ENCODE data around the gene CDH13. TPM values are rescaled to one million over a fixed set of nuclear protein-coding genes. Genes with fewer than 3 reads are reported as not detected.

CDH13 gene
- polyA plus RNA-seq, 3 donors, result 1.0 to 7.7 (median 2.8) TPM

GRCh38 chr16:82935766-82936165, 309.0 kb downstream of the CDH13 start:
- no peak overlapping the region for H3K27ac ChIP-seq (ENCODE audit: low read depth, low read length)
- WGBS, 3 donors, result 60 to 63% (median 61%) methylated on average over 4 of the region's 4 CpGs

- H3K27ac ChIP-seq (ENCODE audit: low read depth, low read length), result no peak overlapping the region
- 27 to 47% (median 39%) methylated on average over 7 of the region's 7 CpGs for WGBS, 3 donors
Observed at GRCh38 chr16:82936941-82937551, 310.3 kb downstream of the CDH13 start.

GRCh38 chr16:82937926-82938520, 311.3 kb downstream of the CDH13 start:
- H3K27ac ChIP-seq (ENCODE audit: low read depth, low read length), result no peak overlapping the region
- WGBS, 3 donors, result 53 to 81% (median 68%) methylated on average over 7 of the region's 7 CpGs

DNA sequence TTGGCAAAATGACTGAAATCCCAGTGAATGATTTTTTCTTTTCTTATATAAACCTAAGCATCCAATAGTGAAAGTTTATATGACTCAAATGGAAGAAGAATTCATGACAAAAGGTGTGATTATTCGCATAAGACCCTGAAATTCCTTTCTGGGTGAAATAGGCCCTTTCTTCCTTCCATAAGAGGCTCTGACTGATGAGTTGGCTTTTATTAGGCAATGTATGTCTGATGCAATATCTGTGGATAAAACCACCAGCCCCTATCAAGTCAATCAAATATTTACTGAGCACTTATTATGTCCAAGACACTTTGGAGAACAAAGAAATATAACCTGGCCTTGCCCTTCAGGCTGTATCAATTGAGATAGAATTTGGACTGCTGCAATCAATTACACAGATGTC, 316.6 kb downstream of the CDH13 start:
- 88 to 94% (median 90%) methylated on average over 1 of the region's 1 CpG for WGBS, 3 donors

GRCh38 chr16:82945420-82946101, 318.8 kb downstream of the CDH13 start:
- 70 to 72% (median 71%) methylated on average over 12 of the region's 12 CpGs for WGBS, 3 donors

More for the DNA sequence above, 316.6 kb downstream of the CDH13 start:
- no peak overlapping the region for H3K27ac ChIP-seq (ENCODE audit: low read depth, low read length)

DNA sequence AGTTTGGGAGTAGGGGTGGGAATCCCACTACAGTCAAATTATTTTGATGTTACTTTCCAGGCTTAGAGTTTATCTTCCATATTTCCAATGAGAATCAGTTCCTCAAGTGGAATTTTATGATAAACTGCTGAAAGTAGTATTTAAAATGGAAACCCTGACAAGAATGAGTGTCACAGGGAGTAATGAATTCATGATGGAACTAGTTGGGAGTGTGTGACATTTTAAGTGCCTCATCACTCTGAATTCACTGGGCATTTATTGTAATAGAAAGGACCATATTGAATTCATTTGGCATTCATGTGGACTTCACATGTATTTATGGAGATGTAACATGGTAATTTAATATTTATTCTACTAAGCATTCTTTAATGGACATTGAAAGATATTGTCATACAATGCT, 320.9 kb downstream of the CDH13 start:
- no peak overlapping the region for H3K27ac ChIP-seq (ENCODE audit: low read depth, low read length)

More at GRCh38 chr16:82945420-82946101, 318.8 kb downstream of the CDH13 start:
- H3K27ac ChIP-seq (ENCODE audit: low read depth, low read length), result no peak overlapping the region

DNA sequence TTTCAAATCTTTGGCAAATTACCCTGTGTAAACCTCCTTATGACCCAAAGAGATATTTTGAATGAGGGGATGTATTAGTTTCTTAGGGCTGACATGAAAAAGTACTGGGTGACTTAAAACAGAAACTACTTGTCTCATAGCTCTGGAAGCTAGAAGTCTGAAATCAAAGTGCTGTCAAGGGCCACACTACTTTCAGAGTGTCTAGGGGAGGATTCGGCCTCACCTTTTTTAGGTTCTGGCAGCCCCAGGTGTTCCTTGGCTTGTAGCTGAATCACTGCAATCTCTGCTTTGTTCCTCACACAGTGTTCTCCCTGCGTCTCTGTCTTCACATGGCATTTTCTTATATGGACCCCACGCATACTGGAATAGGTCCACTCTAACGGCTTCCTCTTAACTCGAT, 322.2 kb downstream of the CDH13 start:
- H3K27ac ChIP-seq (ENCODE audit: low read depth, low read length), result no peak overlapping the region
- 64 to 72% (median 71%) methylated on average over 5 of the region's 5 CpGs for WGBS, 3 donors

DNA sequence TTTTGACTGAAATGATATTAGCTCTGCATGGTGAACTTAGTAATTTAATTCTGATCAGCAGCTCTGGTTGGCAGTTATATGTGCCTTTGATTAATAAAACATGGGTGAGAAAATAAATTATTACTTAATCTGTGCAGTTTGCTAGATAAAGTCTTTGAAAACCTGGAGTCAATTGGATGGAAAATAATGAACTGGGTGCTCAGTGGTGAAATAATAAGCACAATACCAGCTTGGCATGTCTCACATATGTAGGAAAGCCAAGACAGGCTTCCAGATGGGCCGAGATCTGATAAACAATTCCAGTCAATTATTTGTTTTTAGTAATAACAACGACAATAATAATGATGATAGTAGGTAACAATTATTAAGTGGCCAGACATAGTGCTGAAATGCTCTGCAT, 326.7 kb downstream of the CDH13 start:
- no peak overlapping the region for H3K27ac ChIP-seq (ENCODE audit: low read depth, low read length)
- WGBS, 3 donors, result 68 to 82% (median 78%) methylated on average over 2 of the region's 2 CpGs

DNA sequence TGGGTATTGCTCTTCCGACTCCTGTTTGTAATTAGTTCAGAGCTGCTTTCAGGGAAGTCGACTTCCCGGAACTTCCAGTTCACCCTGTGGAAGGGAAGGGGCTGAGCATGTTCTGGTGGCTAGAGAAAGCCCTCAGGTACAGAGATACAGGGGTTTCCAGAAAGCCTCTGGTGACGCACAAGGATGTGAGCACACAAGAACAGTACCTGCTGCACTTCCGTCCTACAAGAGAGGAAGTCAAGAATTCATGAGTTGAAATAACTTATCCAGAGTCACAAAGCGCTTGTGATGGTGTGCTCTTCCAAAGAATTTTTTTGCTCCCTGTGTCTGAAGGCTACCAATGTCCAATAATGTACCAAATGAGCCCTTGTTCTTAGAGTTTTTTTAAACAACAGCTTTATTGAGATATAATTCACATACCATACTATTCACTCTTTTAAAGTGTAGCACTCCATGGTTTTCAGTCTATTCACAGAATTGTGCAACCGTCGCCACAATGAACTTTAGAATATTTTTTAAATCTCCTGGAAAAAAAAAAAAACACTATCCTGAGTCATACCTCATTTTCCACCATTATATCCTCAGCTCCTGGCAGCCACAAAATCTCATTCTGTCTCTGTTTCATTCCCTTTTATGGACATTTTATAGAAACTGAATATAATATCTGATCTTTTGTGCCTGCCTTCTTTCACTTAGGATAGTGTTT, 327.6 kb downstream of the CDH13 start:
- 70 to 82% (median 78%) methylated on average over 8 of the region's 8 CpGs for WGBS, 3 donors

DNA sequence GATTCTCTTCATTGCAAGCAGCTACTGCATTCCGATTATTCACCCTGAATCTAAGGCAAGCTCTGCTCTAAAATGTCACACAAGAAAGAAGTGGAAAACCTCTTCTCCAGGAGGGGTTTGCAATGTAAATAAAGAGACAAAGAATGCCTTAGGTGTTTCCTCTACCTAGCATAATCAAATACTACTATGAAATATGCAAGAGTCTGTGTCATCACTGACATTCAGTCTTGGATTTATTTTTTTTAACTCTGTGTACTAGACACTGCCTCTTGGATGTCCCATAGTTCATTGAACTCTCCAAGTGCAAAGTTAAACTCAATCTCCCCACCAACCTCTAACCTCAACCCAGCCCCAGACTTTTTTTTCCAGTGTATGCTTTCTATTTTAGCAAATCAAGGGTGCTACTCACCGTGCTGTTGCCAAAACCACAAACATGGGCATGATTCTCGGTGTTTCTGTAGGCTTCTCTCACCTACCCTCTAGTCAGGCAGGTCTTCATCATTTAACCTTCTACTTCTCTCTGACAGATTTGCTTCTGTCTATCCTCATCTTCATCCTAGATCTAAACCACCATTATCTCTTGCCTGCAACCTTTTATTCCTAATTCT, 329.1 kb downstream of the CDH13 start:
- 56 to 81% (median 72%) methylated on average over 3 of the region's 3 CpGs for WGBS, 3 donors
- no peak overlapping the region for H3K27ac ChIP-seq (ENCODE audit: low read depth, low read length)

More for the DNA sequence above, 327.6 kb downstream of the CDH13 start:
- H3K27ac ChIP-seq (ENCODE audit: low read depth, low read length), result no peak overlapping the region

GRCh38 chr16:82957212-82957611, 330.4 kb downstream of the CDH13 start:
- WGBS, 3 donors, result 62 to 85% (median 82%) methylated on average over 3 of the region's 3 CpGs
- H3K27ac ChIP-seq (ENCODE audit: low read depth, low read length), result no peak overlapping the region

DNA sequence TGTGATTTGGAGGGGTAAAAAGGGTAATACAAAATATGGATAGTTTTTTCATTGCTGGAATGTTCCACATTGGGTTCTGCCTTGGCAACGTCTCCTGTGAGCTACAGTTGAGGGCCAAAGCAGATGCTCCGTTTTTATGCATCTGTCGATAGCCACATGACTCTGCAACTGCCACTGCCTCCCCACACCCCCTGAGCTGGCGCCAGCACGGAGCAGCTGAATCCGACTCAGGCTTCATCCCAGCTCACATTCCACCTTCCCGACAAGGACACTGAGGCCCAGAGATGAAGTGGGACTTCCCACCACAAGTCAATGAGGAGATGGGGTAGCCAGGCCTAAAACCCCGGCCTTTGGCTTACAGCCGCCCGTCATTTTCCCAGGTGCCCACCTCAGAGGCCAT, 334.1 kb downstream of the CDH13 start:
- no peak overlapping the region for H3K27ac ChIP-seq (ENCODE audit: low read depth, low read length)
- 84 to 93% (median 92%) methylated on average over 10 of the region's 10 CpGs for WGBS, 3 donors

DNA sequence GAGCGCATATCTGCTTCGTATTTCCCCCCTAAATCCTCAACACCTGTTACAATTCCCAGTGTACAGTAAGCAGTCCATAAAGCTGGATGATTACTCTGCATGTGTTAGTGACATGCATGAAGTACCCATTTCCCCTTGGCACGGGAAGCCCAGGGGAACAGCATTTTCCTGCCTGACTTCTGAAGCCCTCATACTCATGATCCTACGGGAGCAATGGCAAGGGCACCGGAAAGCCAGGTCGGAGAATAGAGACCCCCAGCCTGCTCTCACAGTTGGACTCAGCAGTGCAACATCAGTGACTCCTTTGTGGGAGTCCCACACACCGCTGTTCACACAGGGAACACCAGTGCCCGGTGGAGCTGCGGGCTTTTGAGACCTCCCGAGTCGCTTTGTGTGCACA, 336.9 kb downstream of the CDH13 start:
- 70 to 84% (median 84%) methylated on average over 11 of the region's 11 CpGs for WGBS, 3 donors
- no peak overlapping the region for H3K27ac ChIP-seq (ENCODE audit: low read depth, low read length)

DNA sequence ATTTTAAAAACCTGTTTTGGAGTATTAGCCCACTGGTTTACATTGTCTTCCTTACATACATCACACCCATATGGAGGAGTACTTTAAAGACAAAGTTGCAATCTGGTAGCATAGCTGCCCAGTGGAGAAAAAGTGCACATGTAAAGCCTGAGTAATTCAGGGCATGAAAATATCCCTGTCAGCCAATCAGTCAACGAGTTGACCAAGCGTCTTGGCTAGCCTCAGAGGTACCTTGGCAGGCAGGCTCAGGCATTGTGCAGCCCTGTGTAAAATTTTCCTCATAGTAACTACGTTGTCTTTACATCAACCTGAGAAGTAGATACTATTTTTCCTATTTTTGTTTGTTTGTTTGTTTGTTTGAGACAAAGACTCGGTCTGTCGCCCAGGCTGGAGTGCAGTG, 339.0 kb downstream of the CDH13 start:
- 79 to 89% (median 88%) methylated on average over 5 of the region's 5 CpGs for WGBS, 3 donors
- no peak overlapping the region for H3K27ac ChIP-seq (ENCODE audit: low read depth, low read length)

DNA sequence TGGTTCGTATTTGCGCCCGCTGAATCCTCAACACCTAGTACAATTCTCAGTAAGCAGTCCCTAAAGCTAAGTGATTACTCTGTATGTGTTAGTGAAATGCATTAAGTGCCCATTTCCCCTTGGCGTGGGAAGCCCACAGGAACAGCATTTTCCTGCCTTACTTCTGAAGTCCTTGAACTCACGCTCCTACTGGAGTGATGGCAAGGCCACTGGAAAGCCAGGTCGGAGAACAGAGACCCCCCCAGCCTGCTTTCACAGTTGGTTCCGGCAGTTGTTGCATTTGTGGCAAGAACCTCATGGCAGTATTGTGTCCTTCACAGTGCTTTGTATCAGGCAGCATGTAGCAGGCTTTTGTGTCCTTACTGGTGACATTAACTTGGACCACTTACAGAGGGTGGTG, 340.7 kb downstream of the CDH13 start:
- WGBS, 3 donors, result 73 to 84% (median 76%) methylated on average over 7 of the region's 7 CpGs
- H3K27ac ChIP-seq (ENCODE audit: low read depth, low read length), result no peak overlapping the region

DNA sequence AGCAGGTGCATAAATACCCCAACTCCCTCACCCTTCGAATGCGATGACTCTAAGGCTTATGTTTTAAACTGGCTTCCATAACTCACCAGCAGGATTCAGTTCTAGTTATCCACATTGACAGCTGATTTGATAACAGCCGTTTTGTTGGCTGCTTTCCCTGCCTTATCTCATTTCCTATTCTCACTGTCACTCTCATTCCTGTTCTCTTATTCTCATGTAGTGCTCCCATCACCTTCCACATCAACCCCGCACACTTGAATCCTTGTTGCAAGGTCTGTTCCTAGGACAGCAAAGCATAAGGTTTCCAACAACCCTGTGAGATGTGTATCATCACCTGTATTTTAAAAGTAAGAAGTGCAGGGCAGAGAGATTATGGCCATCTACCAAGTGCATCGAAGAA, 344.4 kb downstream of the CDH13 start:
- H3K27ac ChIP-seq (ENCODE audit: low read depth, low read length), result no peak overlapping the region
- WGBS, 3 donors, result 74 to 77% (median 75%) methylated on average over 5 of the region's 5 CpGs

DNA sequence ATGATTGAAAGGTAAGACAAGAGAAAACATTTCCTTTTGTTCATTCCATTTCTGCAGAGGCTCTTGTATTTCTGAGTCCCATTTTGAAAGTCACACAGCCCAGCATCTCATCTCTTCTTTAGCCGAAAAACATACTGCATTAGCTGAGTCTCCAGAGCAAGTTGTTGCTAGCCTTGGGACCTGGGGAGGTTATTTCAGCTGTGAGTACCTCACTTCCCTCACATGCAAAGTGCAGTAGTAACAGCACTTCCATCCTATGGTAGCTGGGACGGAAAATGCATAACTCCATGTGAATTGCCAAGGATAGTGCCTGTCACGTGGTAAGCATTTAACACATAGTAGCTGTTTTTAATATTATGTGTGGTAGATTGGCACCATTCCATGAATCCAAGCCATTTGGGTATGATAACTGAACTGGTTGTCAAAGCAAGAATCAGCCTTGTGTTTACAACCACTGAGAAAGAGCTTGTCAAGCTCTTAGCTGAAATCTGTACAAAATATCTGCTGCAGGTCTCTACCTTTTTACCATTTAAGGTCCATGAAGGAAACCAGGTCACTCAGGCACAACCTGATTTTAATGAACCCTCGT, 345.7 kb downstream of the CDH13 start:
- no peak overlapping the region for H3K27ac ChIP-seq (ENCODE audit: low read depth, low read length)
- 59 to 77% (median 63%) methylated on average over 4 of the region's 4 CpGs for WGBS, 3 donors

DNA sequence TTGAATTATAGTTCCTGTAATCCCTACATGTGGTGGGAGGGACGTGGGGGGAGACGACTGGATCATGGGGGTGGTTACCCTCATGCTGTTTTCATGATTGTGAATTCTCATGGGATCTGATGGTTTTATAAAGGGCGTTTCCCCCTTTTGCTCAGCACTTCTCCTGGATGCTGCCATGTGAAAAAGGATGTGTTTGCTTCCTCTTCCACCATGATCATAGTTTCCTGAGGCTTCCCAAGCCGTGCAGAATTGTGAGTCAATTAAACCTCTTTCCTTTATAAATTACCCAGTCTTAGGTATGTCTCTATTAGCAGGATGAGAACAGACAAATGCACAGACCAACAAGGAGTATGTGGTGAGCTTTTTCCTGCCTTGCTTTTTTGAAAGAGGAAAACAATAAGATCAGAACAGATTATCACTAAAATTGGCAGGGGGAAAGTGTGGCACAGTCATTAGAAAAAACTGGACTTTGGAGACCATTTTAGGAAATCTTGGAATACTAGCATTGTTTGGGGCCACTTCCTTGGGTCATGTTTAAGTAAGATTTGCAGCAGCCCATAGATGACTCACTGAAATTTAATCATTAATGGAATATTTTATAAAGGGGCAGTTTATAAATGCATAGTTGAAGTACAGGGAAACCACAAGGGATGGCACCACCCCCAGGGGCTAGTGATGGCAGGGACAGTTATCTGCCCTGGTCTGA, 352.8 kb downstream of the CDH13 start:
- whole genome bisulfite sequencing, 3 donors, result 36 to 51% (median 44%) methylated on average over 4 of the region's 4 CpGs
- H3K27ac ChIP-seq (ENCODE audit: low read depth, low read length), result no peak overlapping the region
